Tongue (tissue), 2 donors: ENCODE measurements around the gene SCIMP. TPM values are rescaled to one million over a fixed set of nuclear protein-coding genes. Genes with fewer than 3 reads are reported as not detected.
"Not testable (repeated sequence)": the region's sequence is repeated elsewhere in the genome, so short reads cannot be mapped to it uniquely, and the experiment has no call there.

Source experiments
- DNase-seq: peaks from one replicate; pipeline ENCODE4 v3.0.0-alpha.2; 2015
- total RNA-seq: library from RNA; depleted of rRNA; stranded (reverse); fragments of >200 nt; gene quantifications from one replicate; pipeline ENCODE4 v1.2.3, GENCODE V29; 2014

The SCIMP gene
- not detected for total RNA-seq

- no peak for DNase-seq
Observed at GRCh38 chr17:5234645-5235576, at the start of gene SCIMP. Gene SCIMP, minus strand, starts transcription at chr17:5234860. Its CDS starts 105 bp downstream, at chr17:5234755.

- DNase-seq = no peak
Observed at GRCh38 chr17:5283571-5284315, 49.1 kb upstream of the SCIMP start.

GRCh38 chr17:5282642-5283217, 48.1 kb upstream of the SCIMP start:
- DNase-seq = peak; percentile 17

GRCh38 chr17:5281814-5282641, 47.4 kb upstream of the SCIMP start, which contains the start of gene RABEP1:
Gene RABEP1, plus strand, starts transcription at chr17:5282284. Its CDS starts 203 bp downstream, at chr17:5282487.
- DNase-seq = peak; percentile 97

- no peak for DNase-seq
Observed at GRCh38 chr17:5272322-5272721, 37.7 kb upstream of the SCIMP start.

- DNase-seq = no peak
Observed at GRCh38 chr17:5269241-5269960, 34.7 kb upstream of the SCIMP start.

GRCh38 chr17:5264893-5265292, 30.2 kb upstream of the SCIMP start:
- no peak for DNase-seq

GRCh38 chr17:5263441-5263840, 28.8 kb upstream of the SCIMP start:
- DNase-seq = no peak

GRCh38 chr17:5262416-5262991, 27.8 kb upstream of the SCIMP start:
- no peak for DNase-seq

GRCh38 chr17:5260542-5260941, 25.9 kb upstream of the SCIMP start:
- no peak for DNase-seq

GRCh38 chr17:5257124-5257523, 22.5 kb upstream of the SCIMP start:
- DNase-seq = no peak

- no peak for DNase-seq
Observed at GRCh38 chr17:5254903-5255521, 20.4 kb upstream of the SCIMP start.

GRCh38 chr17:5254414-5254813, 19.8 kb upstream of the SCIMP start:
- no peak for DNase-seq

GRCh38 chr17:5249615-5250014, 15.0 kb upstream of the SCIMP start:
- DNase-seq = peak; percentile 89

- DNase-seq = no peak
Observed at GRCh38 chr17:5248821-5249479, 14.3 kb upstream of the SCIMP start.

GRCh38 chr17:5247621-5248020, 13.0 kb upstream of the SCIMP start:
- DNase-seq = no peak

- no peak for DNase-seq
Observed at GRCh38 chr17:5241861-5242671, 7.4 kb upstream of the SCIMP start.

GRCh38 chr17:5239769-5240168, 5.1 kb upstream of the SCIMP start:
- not testable (repeated sequence) for DNase-seq

- no peak for DNase-seq
Observed at GRCh38 chr17:5238333-5238732, 3.7 kb upstream of the SCIMP start.
